HFFc6 (cell line): ENCODE measurements around the gene ARHGAP24. TPM values are rescaled to one million over a fixed set of nuclear protein-coding genes. Genes with fewer than 3 reads are reported as not detected.
"Not testable (repeated sequence)": the region's sequence is repeated elsewhere in the genome, so short reads cannot be mapped to it uniquely, and the experiment has no call there.

ENCODE experiments used
- DNase-seq: peaks from one replicate; pipeline ENCODE4 v3.0.0-alpha.2; 2018
- H3K27ac Mint-ChIP-seq: 2 replicates; pipeline ENCODE4 v1.8.0; 2020; ENCODE audit warnings: mild to moderate bottlenecking, mixed read lengths
- H3K27me3 Mint-ChIP-seq: 2 replicates; pipeline ENCODE4 v1.8.0; 2021; ENCODE audit warnings: mild to moderate bottlenecking, moderate library complexity, mixed read lengths; ENCODE audit not compliant: insufficient read depth
- H3K36me3 Mint-ChIP-seq: 2 replicates; pipeline ENCODE4 v1.8.0; 2021; ENCODE audit warnings: low read depth, mixed read lengths
- H3K4me1 Mint-ChIP-seq: 2 replicates; pipeline ENCODE4 v1.8.0; 2020; ENCODE audit warnings: low read depth, mixed read lengths
- H3K4me3 Mint-ChIP-seq: 2 replicates; pipeline ENCODE4 v1.8.0; 2020; ENCODE audit warnings: mild to moderate bottlenecking, moderate library complexity, mixed read lengths
- H3K9me3 Mint-ChIP-seq: 2 replicates; pipeline ENCODE4 v1.8.0; 2020; ENCODE audit warnings: mild to moderate bottlenecking, mixed read lengths
- total RNA-seq, 6 experiments: library from RNA; stranded (reverse); fragmentation: NEBNext Ultra II Directional; extraction: Animal tissue kit (Norgen Biotek cat#: 25700); gene quantifications; 2 replicates in 1 of 6; 3 replicates in 5 of 6; pipeline ENCODE4 v1.2.3, GENCODE V29; 2021
- TF ChIP-seq, protein P1 (sequence below): fragments of 200-600 bp; sonication (generic); IDR thresholded peaks from 2 replicates; pipeline ENCODE4 v1.5.0; 2021; ENCODE audit warnings: antibody characterized with exemption, mild to moderate bottlenecking

ARHGAP24 gene
- total RNA-seq, 6 experiments from 2014 or later, result 13.6 to 28.3 (median 15.2) TPM

DNA sequence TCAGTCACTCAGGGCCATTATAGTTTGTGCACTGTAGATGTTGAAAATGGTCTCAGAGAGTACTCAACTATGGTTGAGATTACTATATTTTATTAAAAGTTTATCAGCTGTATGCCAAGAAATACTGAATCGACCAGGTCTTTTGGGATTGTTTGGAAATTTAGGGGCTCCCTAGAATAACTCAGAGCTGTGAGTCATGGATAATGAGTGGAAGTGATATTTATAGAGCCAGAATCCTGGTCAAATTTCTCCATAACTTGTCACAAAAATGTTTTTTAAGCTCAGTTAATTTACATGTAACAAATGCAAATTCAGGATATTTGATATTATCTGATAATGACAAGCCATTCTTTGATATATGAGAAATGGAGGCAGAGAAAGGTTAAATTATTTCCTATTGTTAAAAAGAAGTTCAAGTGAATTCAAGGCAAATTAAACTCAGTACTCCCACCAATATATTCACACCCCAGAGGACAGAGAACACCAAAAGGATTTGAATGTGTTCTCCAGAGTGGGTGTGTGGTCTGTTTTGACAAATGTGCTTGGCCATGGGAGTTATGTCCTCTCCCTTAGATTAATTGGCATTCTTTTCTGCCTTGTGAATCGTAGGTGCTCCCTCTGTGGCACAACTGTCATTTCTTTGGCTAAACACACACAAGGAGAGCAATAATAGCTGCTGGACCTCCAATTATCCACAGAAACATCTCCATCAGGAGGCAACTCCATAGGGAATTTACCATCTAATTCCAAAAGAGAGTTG is 37.7 kb downstream of the ARHGAP24 start:
- Mint-ChIP-seq H3K4me1 (peaks cover 30% of the 10 kb centered on the region), H3K27ac (no peak overlapping the region), H3K4me3 (no peak overlapping the region), H3K36me3 (no peaks in the 10 kb centered on the region), H3K9me3 (no peaks in the 10 kb centered on the region), H3K27me3 (no peaks in the 10 kb centered on the region; the same call in none of the 2 replicates)
- TF ChIP-seq, protein P1, sequence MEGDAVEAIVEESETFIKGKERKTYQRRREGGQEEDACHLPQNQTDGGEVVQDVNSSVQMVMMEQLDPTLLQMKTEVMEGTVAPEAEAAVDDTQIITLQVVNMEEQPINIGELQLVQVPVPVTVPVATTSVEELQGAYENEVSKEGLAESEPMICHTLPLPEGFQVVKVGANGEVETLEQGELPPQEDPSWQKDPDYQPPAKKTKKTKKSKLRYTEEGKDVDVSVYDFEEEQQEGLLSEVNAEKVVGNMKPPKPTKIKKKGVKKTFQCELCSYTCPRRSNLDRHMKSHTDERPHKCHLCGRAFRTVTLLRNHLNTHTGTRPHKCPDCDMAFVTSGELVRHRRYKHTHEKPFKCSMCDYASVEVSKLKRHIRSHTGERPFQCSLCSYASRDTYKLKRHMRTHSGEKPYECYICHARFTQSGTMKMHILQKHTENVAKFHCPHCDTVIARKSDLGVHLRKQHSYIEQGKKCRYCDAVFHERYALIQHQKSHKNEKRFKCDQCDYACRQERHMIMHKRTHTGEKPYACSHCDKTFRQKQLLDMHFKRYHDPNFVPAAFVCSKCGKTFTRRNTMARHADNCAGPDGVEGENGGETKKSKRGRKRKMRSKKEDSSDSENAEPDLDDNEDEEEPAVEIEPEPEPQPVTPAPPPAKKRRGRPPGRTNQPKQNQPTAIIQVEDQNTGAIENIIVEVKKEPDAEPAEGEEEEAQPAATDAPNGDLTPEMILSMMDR, result no peak
- DNase-seq, result no peak

DNA sequence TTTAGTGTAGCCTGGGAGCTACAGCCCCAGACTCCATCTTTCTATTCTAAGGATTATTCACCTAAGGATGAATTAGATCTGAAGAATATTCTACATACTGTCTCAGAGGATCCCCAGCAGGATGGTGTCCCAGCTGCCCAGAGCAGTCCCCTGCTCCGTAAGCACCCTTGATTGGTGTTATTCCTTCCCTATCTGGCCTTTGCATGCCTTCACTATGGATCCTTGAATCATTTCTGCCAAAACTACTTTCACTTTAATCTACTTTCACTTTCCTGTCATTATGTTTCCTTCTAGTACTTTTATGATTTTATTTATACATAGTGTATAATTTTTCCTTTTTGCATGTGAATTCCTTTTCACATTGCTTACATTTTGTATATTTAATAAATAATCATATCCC is 39.2 kb downstream of the ARHGAP24 start:
- Mint-ChIP-seq H3K9me3 (no peaks in the 10 kb centered on the region), H3K36me3 (no peaks in the 10 kb centered on the region), H3K27me3 (no peaks in the 10 kb centered on the region; the same call in 1 of the 2 replicates), H3K27ac (no peak overlapping the region), H3K4me3 (peak overlapping the region; percentile 8), H3K4me1 (peaks cover 30% of the 10 kb centered on the region)
- TF ChIP-seq, protein P1, result no peak
- no peak for DNase-seq

DNA sequence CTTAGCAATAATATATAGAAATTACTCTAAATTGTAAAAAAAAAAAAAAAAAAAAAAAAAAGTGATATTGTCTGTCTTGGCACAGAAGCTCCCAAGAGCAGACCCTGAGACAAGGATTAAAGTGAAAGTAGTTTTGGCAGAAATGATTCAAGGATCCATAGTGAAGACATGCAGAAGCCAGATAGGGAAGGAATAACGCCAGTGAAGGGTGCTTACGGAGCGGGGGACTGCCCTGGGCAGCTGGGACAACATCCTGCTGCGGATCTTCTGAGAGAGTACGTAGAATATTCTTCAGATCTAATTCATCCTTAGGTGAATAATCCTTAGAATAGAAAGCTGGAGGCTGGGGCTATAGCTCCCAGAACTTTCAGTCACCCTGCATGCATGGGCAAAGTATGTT is 39.8 kb downstream of the ARHGAP24 start:
- H3K4me1 Mint-ChIP-seq, result peaks cover 30% of the 10 kb centered on the region
- H3K27me3 Mint-ChIP-seq, result no peaks in the 10 kb centered on the region; the same call in 1 of the 2 replicates
- H3K4me3 Mint-ChIP-seq, result no peak overlapping the region
- H3K9me3 Mint-ChIP-seq, result no peaks in the 10 kb centered on the region
- H3K27ac Mint-ChIP-seq, result no peak overlapping the region
- no peaks in the 10 kb centered on the region for H3K36me3 Mint-ChIP-seq
- TF ChIP-seq, protein P1, result no peak
- no peak for DNase-seq

DNA sequence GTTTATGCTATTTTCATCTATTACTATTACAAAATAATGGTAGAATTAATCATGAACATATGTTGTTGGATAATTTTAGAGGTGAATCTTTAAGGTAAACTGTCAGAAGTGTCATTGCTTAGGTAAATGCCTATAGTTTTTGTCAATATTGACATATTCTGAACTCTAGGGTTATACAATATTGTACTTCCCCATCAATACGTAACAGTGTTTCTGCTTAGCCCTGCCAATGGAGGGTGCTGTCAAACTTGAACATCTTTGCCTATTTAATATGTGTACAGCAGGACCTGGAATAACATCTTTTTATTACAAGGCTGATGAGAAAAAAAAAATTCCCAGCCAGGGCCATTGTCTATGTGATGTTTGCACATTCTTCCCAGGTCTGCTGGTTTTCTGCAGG is 40.8 kb downstream of the ARHGAP24 start:
- Mint-ChIP-seq H3K4me3 (no peak overlapping the region), H3K9me3 (no peaks in the 10 kb centered on the region), H3K27me3 (no peaks in the 10 kb centered on the region; the same call in 1 of the 2 replicates), H3K36me3 (no peaks in the 10 kb centered on the region; the same call in 1 of the 2 replicates), H3K4me1 (peaks cover 30% of the 10 kb centered on the region), H3K27ac (no peak overlapping the region)
- DNase-seq, result no peak
- TF ChIP-seq, protein P1, result no peak

- DNase-seq, H3K9me3 Mint-ChIP-seq, H3K4me3 Mint-ChIP-seq, H3K27me3 Mint-ChIP-seq, H3K36me3 Mint-ChIP-seq, H3K27ac Mint-ChIP-seq: not testable (repeated sequence)
- peaks cover 20% of the 10 kb centered on the region for H3K4me1 Mint-ChIP-seq
Observed at GRCh38 chr4:85518526-85518925, 43.6 kb downstream of the ARHGAP24 start.
